Transverse colon (tissue), 4 donors: ENCODE measurements around the gene EHHADH. TPM values are rescaled to one million over a fixed set of nuclear protein-coding genes. Genes with fewer than 3 reads are reported as not detected.

ENCODE experiments used
- DNase-seq: peaks from one replicate; pipeline ENCODE4 v3.0.0-alpha.2; 2019
- H3K27ac ChIP-seq, 4 donors: fragments of 200-600 bp; sonication (generic); 2 replicates each; pipeline ENCODE4 v1.5.1; 2016 to 2018; ENCODE audit warnings: inconsistent platforms in 4 of 4
- H3K27me3 ChIP-seq: fragments of 200-600 bp; sonication (generic); 2 replicates; pipeline ENCODE4 v1.5.1; 2017; ENCODE audit warnings: inconsistent platforms
- H3K36me3 ChIP-seq, 4 donors: fragments of 200-600 bp; sonication (generic); 2 replicates each; pipeline ENCODE4 v1.5.1; 2017 to 2019; ENCODE audit warnings: inconsistent platforms in 4 of 4
- H3K4me1 ChIP-seq, 4 donors: fragments of 200-600 bp; sonication (generic); 2 replicates each; pipeline ENCODE4 v1.5.1; 2017 to 2020; ENCODE audit warnings: inconsistent platforms in 4 of 4
- H3K4me3 ChIP-seq, 4 donors: fragments of 200-600 bp; sonication (generic); 1 replicate in 1 of 4; 2 replicates in 3 of 4; pipeline versions ENCODE4 v1.5.1 to v1.6.1; 2017 to 2019; ENCODE audit warnings: inconsistent platforms in 4 of 4
- H3K9me3 ChIP-seq, 2 donors: fragments of 200-600 bp; sonication (generic); 2 replicates each; pipeline ENCODE4 v1.5.1; 2017 to 2019; ENCODE audit warnings: inconsistent platforms in 2 of 2
- EP300 ChIP-seq: sonication (generic); formaldehyde crosslinking; IDR thresholded peaks from one replicate; pipeline ENCODE4 v1.6.1; 2017; ENCODE audit warnings: antibody characterized with exemption, low read depth
- POLR2A ChIP-seq: fragments of 450-650 bp; IDR thresholded peaks from one replicate; pipeline ENCODE4 v1.6.1; 2016; ENCODE audit warnings: antibody characterized with exemption, mild to moderate bottlenecking, moderate library complexity
- POLR2AphosphoS5 ChIP-seq, 3 donors: sonication (generic); formaldehyde crosslinking; IDR thresholded peaks; one replicate each; pipeline ENCODE4 v1.6.1; 2016; ENCODE audit warnings: antibody characterized with exemption in 3 of 3
- WGBS, 2 donors: methylation state at CpG; one replicate each; pipeline ENCODE4 v1.1.5; 2018; ENCODE audit warnings: low coverage in 1 of 2; 5-methylcytosine and 5-hydroxymethylcytosine counted together
- in situ Hi-C, 4 donors: fragments of 200-750 bp; cut with MboI; loops; one replicate each; pipeline versions ENCODE4 v1.15.0 to v1.15.1; 2017; ENCODE audit warnings: low sequenced_read_pairs in 3 of 4, low pct_ligation_motif_present in 1 of 4, low pct_unique_long_range_greater_than_20kb in 1 of 4
- intact Hi-C: fragments of 100-400 bp; cut with DNase I; formaldehyde crosslinking; loops from one replicate; pipeline ENCODE4 v1.15.1; 2023; ENCODE audit warnings: low total_unique reads
- total RNA-seq, 4 donors: library from RNA; depleted of rRNA; stranded (reverse); fragments of >200 nt; gene quantifications; one replicate each; pipeline ENCODE4 v1.1.0, GENCODE V29; 2016
- TF ChIP-seq, protein P1 (sequence below), 5 experiments: fragments of 200-600 bp in 3 of 5; fragments of 450-650 bp in 2 of 5; sonication (generic) in 3 of 5; IDR thresholded peaks; 1 replicate in 2 of 5; 2 replicates in 3 of 5; pipeline ENCODE4 v1.5.1; 2016 to 2017; ENCODE audit warnings: antibody characterized with exemption in 5 of 5, inconsistent platforms in 3 of 5, mild to moderate bottlenecking in 2 of 5, moderate library complexity in 1 of 5

EHHADH gene
- total RNA-seq, 4 donors from 2014 or later, result 6.4 to 39.6 (median 14.3) TPM

GRCh38 chr3:185164428-185165217, 89.2 kb downstream of the EHHADH start:
- no peak for DNase-seq
- intact Hi-C loops, result no loop called here
- in situ Hi-C loops, result no loop called here

DNA sequence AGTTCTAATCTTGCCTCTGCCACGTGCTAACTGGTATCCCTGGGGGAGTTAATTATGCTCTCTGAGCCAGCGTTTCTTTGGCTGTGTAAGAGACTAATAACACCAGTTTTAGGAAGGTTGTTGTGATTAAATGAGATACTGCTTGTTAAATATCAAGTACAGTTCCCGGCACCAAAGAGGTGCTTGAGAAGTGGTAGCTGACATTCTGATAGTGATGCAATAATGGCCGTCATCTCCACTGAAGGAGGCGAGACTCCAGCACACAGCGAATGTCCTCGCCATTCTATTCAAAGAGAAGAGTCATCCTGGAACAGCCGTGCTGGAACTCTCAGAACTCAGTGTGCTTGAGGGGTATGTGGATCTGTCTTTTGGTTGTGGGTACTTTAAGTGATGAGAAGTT, 91.2 kb downstream of the EHHADH start:
- Histone ChIP-seq H3K27ac (no peak overlapping the region), H3K27me3 (no peaks in the 10 kb centered on the region), H3K4me3 (no peak overlapping the region), H3K36me3 (no peaks in the 10 kb centered on the region), H3K9me3 (no peaks in the 10 kb centered on the region), H3K4me1 (peaks cover 0 to 5% (median 0%) of the 10 kb centered on the region in 4 donors)
- TF ChIP-seq, protein P1, sequence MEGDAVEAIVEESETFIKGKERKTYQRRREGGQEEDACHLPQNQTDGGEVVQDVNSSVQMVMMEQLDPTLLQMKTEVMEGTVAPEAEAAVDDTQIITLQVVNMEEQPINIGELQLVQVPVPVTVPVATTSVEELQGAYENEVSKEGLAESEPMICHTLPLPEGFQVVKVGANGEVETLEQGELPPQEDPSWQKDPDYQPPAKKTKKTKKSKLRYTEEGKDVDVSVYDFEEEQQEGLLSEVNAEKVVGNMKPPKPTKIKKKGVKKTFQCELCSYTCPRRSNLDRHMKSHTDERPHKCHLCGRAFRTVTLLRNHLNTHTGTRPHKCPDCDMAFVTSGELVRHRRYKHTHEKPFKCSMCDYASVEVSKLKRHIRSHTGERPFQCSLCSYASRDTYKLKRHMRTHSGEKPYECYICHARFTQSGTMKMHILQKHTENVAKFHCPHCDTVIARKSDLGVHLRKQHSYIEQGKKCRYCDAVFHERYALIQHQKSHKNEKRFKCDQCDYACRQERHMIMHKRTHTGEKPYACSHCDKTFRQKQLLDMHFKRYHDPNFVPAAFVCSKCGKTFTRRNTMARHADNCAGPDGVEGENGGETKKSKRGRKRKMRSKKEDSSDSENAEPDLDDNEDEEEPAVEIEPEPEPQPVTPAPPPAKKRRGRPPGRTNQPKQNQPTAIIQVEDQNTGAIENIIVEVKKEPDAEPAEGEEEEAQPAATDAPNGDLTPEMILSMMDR (IDR thresholded peaks at IDR 0.05), result no peak
- TF ChIP-seq POLR2A (no peak), POLR2AphosphoS5 (IDR thresholded peaks at IDR 0.05) (no peak), EP300 (no peak)
- intact Hi-C loops (no loop called here), in situ Hi-C loops (no loop called here)
- 95 to 100% methylated on average over 2 to 8 of the region's 8 CpGs for WGBS, 2 donors
- DNase-seq, result no peak

More at GRCh38 chr3:185164428-185165217, 89.2 kb downstream of the EHHADH start:
- Histone ChIP-seq H3K4me1 (peaks cover 0 to 5% (median 0%) of the 10 kb centered on the region in 4 donors), H3K27ac (no peak overlapping the region), H3K36me3 (no peaks in the 10 kb centered on the region), H3K27me3 (no peaks in the 10 kb centered on the region), H3K9me3 (no peaks in the 10 kb centered on the region), H3K4me3 (no peak overlapping the region)
- WGBS, 2 donors, result 57% methylated on average over 6 of the region's 6 CpGs; no CpG with 5 or more reads in 1 of the 2 donors
- TF ChIP-seq POLR2A (no peak), EP300 (no peak), POLR2AphosphoS5 (IDR thresholded peaks at IDR 0.05) (no peak)
- TF ChIP-seq, protein P1 (IDR thresholded peaks at IDR 0.05), result no peak

- intact Hi-C loops, result no loop called here
- H3K36me3 ChIP-seq, result no peaks in the 10 kb centered on the region
- H3K27ac ChIP-seq, result no peak overlapping the region
- TF ChIP-seq EP300, result no peak
- no peak for TF ChIP-seq POLR2AphosphoS5 (IDR thresholded peaks at IDR 0.05)
- TF ChIP-seq, protein P1 (IDR thresholded peaks at IDR 0.05), result no peak
- TF ChIP-seq POLR2A, result no peak
- H3K9me3 ChIP-seq, result no peaks in the 10 kb centered on the region
- peaks cover 0 to 5% (median 0%) of the 10 kb centered on the region in 4 donors for H3K4me1 ChIP-seq
- H3K4me3 ChIP-seq, result no peak overlapping the region
- no peaks in the 10 kb centered on the region for H3K27me3 ChIP-seq
- in situ Hi-C loops, result no loop called here
- no peak for DNase-seq
- 80 to 87% methylated on average over 3 to 5 of the region's 5 CpGs for WGBS, 2 donors
Observed at GRCh38 chr3:185161761-185162160, 92.1 kb downstream of the EHHADH start.

DNA sequence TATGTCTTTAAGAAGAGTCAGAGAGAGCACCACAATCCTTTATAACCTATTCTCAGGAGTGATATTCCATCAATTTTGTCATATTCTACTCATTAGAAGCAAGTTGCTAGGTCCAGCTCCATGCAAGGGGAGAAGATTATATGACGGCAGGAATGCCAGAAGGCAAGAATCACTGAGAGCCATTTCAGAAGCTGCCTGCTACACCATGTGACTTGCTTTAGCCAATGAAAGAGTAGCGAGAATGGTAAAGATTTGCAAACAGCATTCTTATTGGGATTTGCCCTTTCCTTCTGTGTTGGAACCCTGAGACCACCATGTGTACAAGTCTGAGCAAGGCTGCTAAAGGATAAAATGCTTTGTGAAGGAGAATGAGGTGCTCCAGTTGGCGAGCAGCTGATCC, 96.5 kb downstream of the EHHADH start:
- 67 to 90% methylated on average over 1 to 3 of the region's 3 CpGs for WGBS, 2 donors
- in situ Hi-C loops, result no loop called here

More for the DNA sequence above, 96.5 kb downstream of the EHHADH start:
- no peak for DNase-seq
- no peak overlapping the region for H3K4me3 ChIP-seq
- H3K27me3 ChIP-seq, result no peaks in the 10 kb centered on the region
- TF ChIP-seq, protein P1 (IDR thresholded peaks at IDR 0.05), result no peak
- TF ChIP-seq POLR2AphosphoS5 (IDR thresholded peaks at IDR 0.05) (no peak), EP300 (no peak), POLR2A (no peak)
- H3K27ac ChIP-seq, result no peak overlapping the region
- intact Hi-C loops, result no loop called here
- no peaks in the 10 kb centered on the region for H3K36me3 ChIP-seq
- peaks cover 0 to 8% (median 0%) of the 10 kb centered on the region in 4 donors for H3K4me1 ChIP-seq
- no peaks in the 10 kb centered on the region for H3K9me3 ChIP-seq
